Upper lobe of left lung (tissue), 4 donors: ENCODE results near the gene CCDC92.

ENCODE experiments used
- POLR2A ChIP-seq, 4 donors: fragments of 450-650 bp; IDR thresholded peaks; one replicate each; pipeline ENCODE4 v1.5.1; 2016 to 2017; ENCODE audit warnings: antibody characterized with exemption in 4 of 4, mild to moderate bottlenecking in 2 of 4
- POLR2AphosphoS5 ChIP-seq, 2 donors: sonication (generic); formaldehyde crosslinking; IDR thresholded peaks; one replicate each; pipeline ENCODE4 v1.5.1; 2017; ENCODE audit warnings: antibody characterized with exemption in 2 of 2
- TF ChIP-seq, protein P1 (sequence below), 6 experiments: fragments of 450-650 bp in 4 of 6; fragments of 200-600 bp in 2 of 6; sonication (generic) in 2 of 6; IDR thresholded peaks; one replicate each; pipeline ENCODE4 v1.5.1; 2016 to 2019; ENCODE audit warnings: antibody characterized with exemption in 6 of 6

DNA sequence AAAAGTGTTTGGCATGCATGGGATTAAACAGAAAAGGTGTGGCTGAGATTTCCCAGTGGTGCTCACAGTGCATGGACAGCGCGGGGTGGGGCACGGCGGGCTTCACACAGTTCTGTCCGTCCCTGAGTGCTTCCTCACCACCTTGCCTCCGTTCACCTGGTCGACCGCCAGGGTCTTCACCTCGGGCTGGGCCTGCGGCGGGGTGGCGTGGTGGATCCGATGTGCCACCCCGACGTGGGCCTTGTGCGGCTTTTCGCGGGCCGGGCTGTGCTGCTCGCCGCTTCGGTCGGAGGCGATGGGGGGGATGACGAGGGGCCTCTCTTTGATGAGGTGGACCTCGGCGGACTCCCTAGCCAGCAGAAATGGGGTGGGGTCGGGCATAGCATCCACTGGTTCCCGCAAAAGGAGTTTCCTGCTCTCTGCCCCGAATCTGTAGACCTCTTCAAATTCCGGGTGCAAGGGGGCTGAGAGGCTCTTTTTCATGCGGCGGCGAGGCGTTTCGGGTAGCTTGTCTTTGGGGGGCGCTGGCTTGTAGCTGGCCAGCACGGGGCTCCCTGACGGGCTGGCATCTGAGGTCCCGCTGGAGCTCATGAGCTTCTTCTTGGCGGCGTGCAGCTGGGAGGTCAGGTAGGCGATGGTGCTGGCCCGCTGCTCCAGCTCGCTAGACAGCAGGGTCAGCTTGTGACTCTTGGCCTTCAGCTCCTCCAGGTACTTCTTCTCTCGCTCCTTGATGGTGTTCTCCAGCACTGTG, 35.5 kb downstream of the CCDC92 start:
- TF ChIP-seq, protein P1, sequence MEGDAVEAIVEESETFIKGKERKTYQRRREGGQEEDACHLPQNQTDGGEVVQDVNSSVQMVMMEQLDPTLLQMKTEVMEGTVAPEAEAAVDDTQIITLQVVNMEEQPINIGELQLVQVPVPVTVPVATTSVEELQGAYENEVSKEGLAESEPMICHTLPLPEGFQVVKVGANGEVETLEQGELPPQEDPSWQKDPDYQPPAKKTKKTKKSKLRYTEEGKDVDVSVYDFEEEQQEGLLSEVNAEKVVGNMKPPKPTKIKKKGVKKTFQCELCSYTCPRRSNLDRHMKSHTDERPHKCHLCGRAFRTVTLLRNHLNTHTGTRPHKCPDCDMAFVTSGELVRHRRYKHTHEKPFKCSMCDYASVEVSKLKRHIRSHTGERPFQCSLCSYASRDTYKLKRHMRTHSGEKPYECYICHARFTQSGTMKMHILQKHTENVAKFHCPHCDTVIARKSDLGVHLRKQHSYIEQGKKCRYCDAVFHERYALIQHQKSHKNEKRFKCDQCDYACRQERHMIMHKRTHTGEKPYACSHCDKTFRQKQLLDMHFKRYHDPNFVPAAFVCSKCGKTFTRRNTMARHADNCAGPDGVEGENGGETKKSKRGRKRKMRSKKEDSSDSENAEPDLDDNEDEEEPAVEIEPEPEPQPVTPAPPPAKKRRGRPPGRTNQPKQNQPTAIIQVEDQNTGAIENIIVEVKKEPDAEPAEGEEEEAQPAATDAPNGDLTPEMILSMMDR (IDR thresholded peaks at IDR 0.05) = no peak
- no peak for TF ChIP-seq POLR2A (IDR thresholded peaks at IDR 0.05)
- TF ChIP-seq POLR2AphosphoS5 (IDR thresholded peaks at IDR 0.05) = no peak
